PC-9 (cell line): ENCODE data around the gene HOATZ. TPM values are rescaled to one million over a fixed set of nuclear protein-coding genes. Genes with fewer than 3 reads are reported as not detected.
A peak's percentile ranks its signal among the peaks of the same experiment; 100 is the strongest.

Experiments
- BruUV-seq: library from RNA; stranded (reverse); fragments of 400-500 nt; replicated peaks from 2 replicates; lab custom pipeline; 2021; lab: Mats Ljungman, UMichigan
- CTCF ChIA-PET: fragments of 300-600 bp; sonication (Branson Sonifier 250); formaldehyde crosslinking; loops from one replicate; lab custom pipeline; 2022; ENCODE audit warnings: antibody characterized with exemption; lab: Charles Lee
- POLR2A ChIA-PET: fragments of 300-600 bp; sonication (Branson Sonifier 250); formaldehyde crosslinking; loops from one replicate; lab custom pipeline; 2022; ENCODE audit warnings: antibody characterized with exemption; ENCODE audit not compliant: unreplicated experiment; lab: Charles Lee
- DNase-seq, 2 experiments: peaks; one replicate each; pipeline versions ENCODE4 v3.0.0 to v3.0.0-alpha.2; 2015 to 2022; ENCODE audit warnings: mixed read lengths in 1 of 2
- H2AFZ ChIP-seq: fragments of 200-600 bp; sonication (generic); 2 replicates; pipeline ENCODE4 v1.8.1; 2017; ENCODE audit warnings: antibody characterized with exemption
- H3F3A ChIP-seq: fragments of 200-600 bp; sonication (generic); 2 replicates; pipeline ENCODE4 v1.8.1; 2017; ENCODE audit warnings: antibody characterized with exemption, mild to moderate bottlenecking, low read depth; ENCODE audit not compliant: insufficient read depth
- H3K27ac ChIP-seq: fragments of 200-600 bp; sonication (generic); 2 replicates; pipeline ENCODE4 v1.6.1; 2016; ENCODE audit warnings: mixed run types
- H3K27me3 ChIP-seq: fragments of 200-600 bp; sonication (generic); 2 replicates; pipeline ENCODE4 v1.6.1; 2016; ENCODE audit warnings: low read depth, mixed run types; ENCODE audit not compliant: insufficient read depth
- H3K36me3 ChIP-seq: fragments of 200-600 bp; sonication (generic); 2 replicates; pipeline ENCODE4 v1.6.1; 2016; ENCODE audit warnings: low read depth, mixed run types
- H3K4me1 ChIP-seq: fragments of 200-600 bp; sonication (generic); replicated peaks from 2 replicates; pipeline ENCODE4 v1.6.1; 2016; ENCODE audit warnings: mixed run types; ENCODE audit not compliant: insufficient read depth
- H3K4me2 ChIP-seq: fragments of 200-600 bp; sonication (generic); 2 replicates; pipeline ENCODE4 v1.6.1; 2017; ENCODE audit warnings: mixed run types
- H3K4me3 ChIP-seq: fragments of 200-600 bp; sonication (generic); 2 replicates; pipeline ENCODE4 v1.6.1; 2016; ENCODE audit warnings: mixed run types
- H3K79me2 ChIP-seq: fragments of 200-600 bp; sonication (generic); 2 replicates; pipeline ENCODE4 v1.6.1; 2017; ENCODE audit warnings: low read depth, mixed run types
- H3K9me2 ChIP-seq: fragments of 200-600 bp; sonication (generic); 2 replicates; pipeline ENCODE4 v1.8.1; 2017; ENCODE audit warnings: mild to moderate bottlenecking; ENCODE audit not compliant: insufficient read depth
- H3K9me3 ChIP-seq: fragments of 200-600 bp; sonication (generic); 2 replicates; pipeline ENCODE4 v1.8.1; 2016; ENCODE audit warnings: low read depth; ENCODE audit not compliant: insufficient read depth
- H4K20me1 ChIP-seq: fragments of 200-600 bp; sonication (generic); 2 replicates; pipeline ENCODE4 v1.8.1; 2017; ENCODE audit not compliant: insufficient read depth
- CTCF ChIP-seq: fragments of 200-600 bp; sonication (generic); conservative IDR thresholded peaks from 2 replicates; pipeline ENCODE4 v1.6.1; 2017; ENCODE audit warnings: mixed run types, antibody characterized with exemption, mild to moderate bottlenecking, moderate library complexity
- EZH2 ChIP-seq: fragments of 200-600 bp; sonication (generic); IDR thresholded peaks from 2 replicates; pipeline ENCODE4 v1.8.0; 2017; ENCODE audit warnings: antibody characterized with exemption, low read depth
- intact Hi-C: fragments of 100-400 bp; cut with micrococcal nuclease; formaldehyde crosslinking; loops from one replicate; pipeline ENCODE4 v1.10.0; 2022; ENCODE audit not compliant: unreplicated experiment
- total RNA-seq: library from RNA; stranded (reverse); gene quantifications from 2 replicates; pipeline ENCODE4 v1.2.3, GENCODE V29; 2021

HOATZ gene
- total RNA-seq, 1 experiment from 2014 or later, result not detected

- Histone ChIP-seq H2AFZ (no peak overlapping the region), H3F3A (no peaks in the 10 kb centered on the region; the same call in 1 of the 2 replicates), H3K4me1 (no peaks in the 10 kb centered on the region), H3K79me2 (no peaks in the 10 kb centered on the region), H3K9me2 (no peaks in the 10 kb centered on the region), H3K4me2 (no peak overlapping the region), H3K27me3 (no peaks in the 10 kb centered on the region), H3K27ac (no peak overlapping the region), H4K20me1 (no peaks in the 10 kb centered on the region), H3K36me3 (no peaks in the 10 kb centered on the region), H3K9me3 (peaks cover 13% of the 10 kb centered on the region; the same call in 1 of the 2 replicates), H3K4me3 (no peak overlapping the region)
- no peak for TF ChIP-seq EZH2
- TF ChIP-seq CTCF, result 0 out of 2 replicates have a peak, but pooled peaks have one; percentile 12
- intact Hi-C loops, result no loop called here
- ChIA-PET POLR2A (no interaction called here), CTCF (no interaction called here)
- DNase-seq, result no peak
- no TSS peak for BruUV-seq
These were observed 34.9 kb upstream of the HOATZ start for GRCh38 chr11:111479666-111480065.

GRCh38 chr11:111483431-111483830 is 31.1 kb upstream of the HOATZ start:
- BruUV-seq, result no TSS peak
- Histone ChIP-seq H4K20me1 (no peaks in the 10 kb centered on the region), H2AFZ (no peak overlapping the region), H3K27me3 (no peaks in the 10 kb centered on the region), H3K36me3 (no peaks in the 10 kb centered on the region), H3F3A (no peaks in the 10 kb centered on the region; the same call in 1 of the 2 replicates), H3K4me2 (no peak overlapping the region), H3K9me3 (peaks cover 15% of the 10 kb centered on the region; the same call in 1 of the 2 replicates), H3K4me3 (no peak overlapping the region), H3K4me1 (no peaks in the 10 kb centered on the region), H3K9me2 (no peaks in the 10 kb centered on the region), H3K79me2 (no peaks in the 10 kb centered on the region), H3K27ac (no peak overlapping the region)
- intact Hi-C loops, result no loop called here
- TF ChIP-seq EZH2 (no peak), CTCF (no peak)
- ChIA-PET POLR2A (no interaction called here), CTCF (no interaction called here)
- no peak for DNase-seq

- H3F3A ChIP-seq, result no peaks in the 10 kb centered on the region
- H3K4me2 ChIP-seq, result no peak overlapping the region
- H4K20me1 ChIP-seq, result no peaks in the 10 kb centered on the region
- no peaks in the 10 kb centered on the region for H3K27me3 ChIP-seq
- H3K79me2 ChIP-seq, result no peaks in the 10 kb centered on the region
- peaks cover 4% of the 10 kb centered on the region; the same call in 1 of the 2 replicates for H3K9me3 ChIP-seq
- H3K36me3 ChIP-seq, result no peaks in the 10 kb centered on the region
- H3K4me1 ChIP-seq, result no peaks in the 10 kb centered on the region
- TF ChIP-seq CTCF (no peak), EZH2 (no peak)
- no peaks in the 10 kb centered on the region for H3K9me2 ChIP-seq
- no peak overlapping the region for H3K27ac ChIP-seq
- no TSS peak for BruUV-seq
- no peak for DNase-seq
- ChIA-PET POLR2A (no interaction called here), CTCF (no interaction called here)
- no peak overlapping the region for H2AFZ ChIP-seq
- H3K4me3 ChIP-seq, result no peak overlapping the region
- intact Hi-C loops, result no loop called here
These were observed 24.1 kb upstream of the HOATZ start for GRCh38 chr11:111490496-111490895.
